Measurements from ENCODE around the gene GJB1.

Gene GJB1

GRCh38 chrX:71181558-71181909 is 41.5 kb upstream of the GJB1 start:
- Mint-ChIP-seq H3K36me3 (ENCODE audit: low read depth) (no peaks in the 10 kb centered on the region), H3K9me3 (peaks cover under 1% of the 10 kb centered on the region), H3K4me3 (peak overlapping the region; percentile 80 to 96 (median 91)), H3K27ac (peak overlapping the region; percentile 100), H3K4me1 (peaks cover 54% of the 10 kb centered on the region), H3K27me3 (ENCODE audit: low read depth) (no peaks in the 10 kb centered on the region)
- no peak for TF ChIP-seq CTCF (IDR thresholded peaks at IDR 0.05; ENCODE audit: unreplicated experiment in 3 of 3)

- TF ChIP-seq CTCF (IDR thresholded peaks at IDR 0.05; ENCODE audit: unreplicated experiment in 3 of 3) = no peak
- peaks cover 49% of the 10 kb centered on the region for H3K4me1 Mint-ChIP-seq
- H3K4me3 Mint-ChIP-seq = peak overlapping the region; percentile 80 to 96 (median 91)
- peaks cover 4% of the 10 kb centered on the region for H3K9me3 Mint-ChIP-seq
- H3K27me3 Mint-ChIP-seq (ENCODE audit: low read depth) = no peaks in the 10 kb centered on the region
- no peaks in the 10 kb centered on the region for H3K36me3 Mint-ChIP-seq (ENCODE audit: low read depth)
- peak overlapping the region; percentile 100 for H3K27ac Mint-ChIP-seq
Observed at GRCh38 chrX:71181910-71182799, 40.9 kb upstream of the GJB1 start.

GRCh38 chrX:71182871-71183270 is 40.2 kb upstream of the GJB1 start:
- H3K36me3 Mint-ChIP-seq (ENCODE audit: low read depth) = no peaks in the 10 kb centered on the region
- peaks cover 42% of the 10 kb centered on the region for H3K4me1 Mint-ChIP-seq
- TF ChIP-seq CTCF (IDR thresholded peaks at IDR 0.05; ENCODE audit: unreplicated experiment in 3 of 3) = no peak
- peak overlapping the region; percentile 80 to 96 (median 91) for H3K4me3 Mint-ChIP-seq
- H3K27me3 Mint-ChIP-seq (ENCODE audit: low read depth) = no peaks in the 10 kb centered on the region
- peaks cover 4% of the 10 kb centered on the region for H3K9me3 Mint-ChIP-seq
- H3K27ac Mint-ChIP-seq = peak overlapping the region; percentile 100

- Mint-ChIP-seq H3K4me1 (peaks cover 38% of the 10 kb centered on the region), H3K27ac (peak overlapping the region; percentile 100), H3K9me3 (peaks cover 4% of the 10 kb centered on the region), H3K27me3 (ENCODE audit: low read depth) (no peaks in the 10 kb centered on the region), H3K4me3 (peak overlapping the region; percentile 80 to 96 (median 91)), H3K36me3 (ENCODE audit: low read depth) (no peaks in the 10 kb centered on the region)
- TF ChIP-seq CTCF (IDR thresholded peaks at IDR 0.05; ENCODE audit: unreplicated experiment in 3 of 3) = no peak
Observed at GRCh38 chrX:71183341-71183740, 39.7 kb upstream of the GJB1 start.

- H3K4me1 Mint-ChIP-seq = peaks cover 34% of the 10 kb centered on the region
- H3K4me3 Mint-ChIP-seq = no peak overlapping the region
- peak overlapping the region; percentile 100 for H3K27ac Mint-ChIP-seq
- no peaks in the 10 kb centered on the region for H3K36me3 Mint-ChIP-seq (ENCODE audit: low read depth)
- no peak for TF ChIP-seq CTCF (IDR thresholded peaks at IDR 0.05; ENCODE audit: unreplicated experiment in 3 of 3)
- H3K27me3 Mint-ChIP-seq (ENCODE audit: low read depth) = no peaks in the 10 kb centered on the region
- peaks cover 4% of the 10 kb centered on the region for H3K9me3 Mint-ChIP-seq
Observed at GRCh38 chrX:71184092-71184491, 38.9 kb upstream of the GJB1 start.

Measured in nephron (organoid).